Measurements from ENCODE around the gene CIB2. TPM values are rescaled to one million over a fixed set of nuclear protein-coding genes. Genes with fewer than 3 reads are reported as not detected.
A peak's percentile ranks its signal among the peaks of the same experiment; 100 is the strongest.

The CIB2 gene
- polyA plus RNA-seq, 1 of the 3 experiments (the other 2 are of a cell fraction), result 39.6 TPM

DNA sequence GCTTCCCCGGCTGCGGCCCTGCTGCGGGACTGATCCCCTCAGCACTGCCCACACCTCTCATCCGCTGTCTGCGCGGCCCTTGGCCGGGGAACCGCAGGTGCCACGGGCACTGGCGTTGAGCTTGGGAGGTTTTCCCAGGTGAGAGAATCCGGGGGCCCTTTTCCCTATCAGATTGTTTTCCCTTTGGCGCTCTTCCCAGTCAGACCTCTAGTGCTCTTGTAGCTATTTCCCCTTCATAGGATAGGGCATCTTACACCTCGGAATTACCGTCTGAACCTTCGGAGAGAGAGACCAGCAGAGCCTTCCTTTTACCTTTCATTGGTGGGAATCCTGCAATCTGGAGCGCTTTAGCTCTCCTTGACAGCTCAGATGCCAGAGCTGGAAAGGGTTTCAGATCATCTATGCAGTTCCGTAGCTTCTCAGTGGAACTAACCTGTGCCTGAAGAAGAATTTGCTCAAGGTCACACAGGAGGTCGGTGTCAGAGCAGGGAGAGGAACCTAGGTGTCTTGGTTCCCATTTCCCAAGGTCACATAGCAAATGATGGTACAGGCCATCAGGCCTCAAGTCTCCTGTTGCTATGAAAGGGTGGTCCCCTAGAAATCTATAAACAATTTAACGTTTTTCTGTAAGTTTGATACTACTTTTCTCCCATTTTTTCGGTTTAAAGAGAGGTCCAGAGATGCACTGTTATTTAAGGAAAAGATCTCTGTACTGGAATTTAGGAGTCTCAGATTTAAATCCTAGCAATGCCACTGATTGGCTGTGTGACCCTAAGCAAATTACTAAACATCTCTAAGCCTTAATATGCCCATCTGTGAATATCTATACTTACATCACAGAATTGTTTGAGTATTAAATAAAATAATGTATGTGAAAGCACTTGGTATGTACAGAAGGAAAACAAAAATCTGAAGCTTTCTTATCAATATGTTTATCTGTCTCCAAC lies 18.8 kb upstream of the CIB2 start:
- Histone ChIP-seq H4K20me1 (ENCODE audit: insufficient read depth) (no peaks in the 10 kb centered on the region), H3K36me3 (replicated peaks in 1 of 2; ENCODE audit: control insufficient read depth in 1 of 2, insufficient read depth in 2 of 2, low read length in 1 of 2) (peaks cover 0 to 3% of the 10 kb centered on the region in 2 experiments), H3K9me2 (no peaks in the 10 kb centered on the region), H3F3A (replicated peaks; ENCODE audit: insufficient read depth) (no peaks in the 10 kb centered on the region), H3K79me2 (ENCODE audit: insufficient read depth) (peaks cover 57% of the 10 kb centered on the region), H2AFZ (ENCODE audit: low read depth) (peak overlapping the region; percentile 54; the same call in 1 of the 2 replicates), H3K4me1 (ENCODE audit: control insufficient read depth in 1 of 2, insufficient read depth in 2 of 2, low read depth in 1 of 2, low read length in 1 of 2) (peaks cover 7 to 12% of the 10 kb centered on the region in 2 experiments), H3K4me3 (ENCODE audit: low read depth in 2 of 2, low read length in 1 of 2) (peak overlapping the region; percentile 61 to 77), H3K9me3 (no peaks in the 10 kb centered on the region), H3K27me3 (ENCODE audit: insufficient read depth) (no peaks in the 10 kb centered on the region), H3K9ac (peak overlapping the region; percentile 75), H3K4me2 (peak overlapping the region; percentile 97), H3K27ac (ENCODE audit: low read depth in 2 of 2, low read length in 1 of 2) (peak overlapping the region; percentile 36 to 50; a peak in 2 of 4 replicates)
- WGBS (ENCODE audit: low lambda C conversion rate), result 14% methylated on average over 12 of the region's 20 CpGs
- ChIA-PET CTCF (interaction anchor here (1.0 to 3.2 kb wide), 5 partner anchors 19 to 191 kb away, joined by 3 to 24 read pairs (median 8); partner anchors contain the start of gene CIB2), POLR2A (interaction anchor here (0.9 to 2.2 kb wide), 2 partner anchors 8 to 19 kb away, joined by 3 to 9 read pairs; partner anchors contain the start of gene CIB2)
- DNase-seq, result no peak
- no peak for TF ChIP-seq TAF1 (IDR thresholded peaks at IDR 0.05; ENCODE audit: borderline replicate concordance, low read depth, low read length)
- TF ChIP-seq USF2 (IDR thresholded peaks at IDR 0.05; ENCODE audit: borderline replicate concordance, low read depth, low read length), result no peak
- no peak for TF ChIP-seq YY1 (IDR thresholded peaks at IDR 0.05; ENCODE audit: low read depth)
- TF ChIP-seq, protein P1, sequence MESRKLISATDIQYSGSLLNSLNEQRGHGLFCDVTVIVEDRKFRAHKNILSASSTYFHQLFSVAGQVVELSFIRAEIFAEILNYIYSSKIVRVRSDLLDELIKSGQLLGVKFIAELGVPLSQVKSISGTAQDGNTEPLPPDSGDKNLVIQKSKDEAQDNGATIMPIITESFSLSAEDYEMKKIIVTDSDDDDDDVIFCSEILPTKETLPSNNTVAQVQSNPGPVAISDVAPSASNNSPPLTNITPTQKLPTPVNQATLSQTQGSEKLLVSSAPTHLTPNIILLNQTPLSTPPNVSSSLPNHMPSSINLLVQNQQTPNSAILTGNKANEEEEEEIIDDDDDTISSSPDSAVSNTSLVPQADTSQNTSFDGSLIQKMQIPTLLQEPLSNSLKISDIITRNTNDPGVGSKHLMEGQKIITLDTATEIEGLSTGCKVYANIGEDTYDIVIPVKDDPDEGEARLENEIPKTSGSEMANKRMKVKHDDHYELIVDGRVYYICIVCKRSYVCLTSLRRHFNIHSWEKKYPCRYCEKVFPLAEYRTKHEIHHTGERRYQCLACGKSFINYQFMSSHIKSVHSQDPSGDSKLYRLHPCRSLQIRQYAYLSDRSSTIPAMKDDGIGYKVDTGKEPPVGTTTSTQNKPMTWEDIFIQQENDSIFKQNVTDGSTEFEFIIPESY (IDR thresholded peaks at IDR 0.05; ENCODE audit: borderline replicate concordance, low read depth), result no peak
- TF ChIP-seq TCF12 (IDR thresholded peaks at IDR 0.05), result no peak
- TF ChIP-seq FOSL2 (IDR thresholded peaks at IDR 0.05; ENCODE audit: borderline replicate concordance, low read depth), result no peak
- TF ChIP-seq GABPA (IDR thresholded peaks at IDR 0.05; ENCODE audit: low read depth), result no peak
- TF ChIP-seq, protein P2, sequence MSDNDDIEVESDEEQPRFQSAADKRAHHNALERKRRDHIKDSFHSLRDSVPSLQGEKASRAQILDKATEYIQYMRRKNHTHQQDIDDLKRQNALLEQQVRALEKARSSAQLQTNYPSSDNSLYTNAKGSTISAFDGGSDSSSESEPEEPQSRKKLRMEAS (IDR thresholded peaks at IDR 0.05; ENCODE audit: low read depth), result no peak
- TF ChIP-seq POLR2AphosphoS5 (IDR thresholded peaks at IDR 0.05; ENCODE audit: low read depth, low read length), result no peak
- TF ChIP-seq NRF1 (IDR thresholded peaks at IDR 0.05; ENCODE audit: low read depth, low read length), result no peak
- no peak for TF ChIP-seq RFX5 (IDR thresholded peaks at IDR 0.05; ENCODE audit: low read length)
